NCI-H510A treated with DMSO at 0.1 percent for 48 hours (cell line): ENCODE measurements around the gene GALNT10.

ENCODE experiments used
- DNase-seq: peaks from one replicate; lab custom pipeline; 2025; lab: John Stamatoyannopoulos, UW

GALNT10 gene

DNA sequence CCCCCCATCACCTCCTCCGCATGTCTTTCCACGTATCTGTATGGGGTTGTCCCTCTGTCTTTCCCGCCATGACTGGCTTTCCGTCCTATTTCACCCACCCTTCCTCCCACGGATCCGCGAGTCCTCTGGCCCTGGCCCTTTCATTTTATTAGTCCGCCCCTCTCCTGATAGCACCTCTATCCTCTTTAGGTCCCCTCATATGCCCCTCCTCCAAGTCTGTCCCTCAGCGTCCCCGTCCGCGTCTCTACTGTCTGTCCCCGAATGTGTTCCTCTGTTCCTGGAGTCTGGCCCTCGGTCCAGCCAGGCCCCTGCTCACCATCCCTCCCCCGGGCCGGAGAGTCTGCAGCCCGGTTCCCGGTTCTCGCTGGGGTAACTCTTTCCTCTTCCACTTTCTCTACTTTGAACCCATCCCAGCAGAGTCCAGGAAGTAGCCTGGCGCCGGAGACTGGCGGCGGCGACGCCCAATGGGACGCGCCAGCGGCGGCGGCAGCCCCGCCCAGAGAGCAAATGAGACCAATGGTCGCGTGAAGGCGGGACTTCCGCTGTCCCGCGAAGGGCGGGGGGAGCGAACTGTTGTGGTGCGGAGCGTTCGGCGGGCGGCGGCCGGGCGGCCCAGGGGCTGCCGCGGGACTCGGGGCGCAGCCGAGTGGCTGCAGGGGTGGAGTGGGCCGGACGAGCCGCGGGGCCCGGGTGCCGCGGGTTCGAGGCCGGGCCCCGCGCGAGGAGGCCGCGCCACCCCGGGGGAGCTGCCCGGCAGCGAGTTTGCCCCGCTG is 255.1 kb downstream of the GALNT10 start, which contains the start of gene SAP30L:
TSS of gene SAP30L (plus strand) at position 576 of the 773 bp plus-strand sequence. CDS start 608 bp downstream, outside the sequence.
- peak; percentile 82 for DNase-seq

DNA sequence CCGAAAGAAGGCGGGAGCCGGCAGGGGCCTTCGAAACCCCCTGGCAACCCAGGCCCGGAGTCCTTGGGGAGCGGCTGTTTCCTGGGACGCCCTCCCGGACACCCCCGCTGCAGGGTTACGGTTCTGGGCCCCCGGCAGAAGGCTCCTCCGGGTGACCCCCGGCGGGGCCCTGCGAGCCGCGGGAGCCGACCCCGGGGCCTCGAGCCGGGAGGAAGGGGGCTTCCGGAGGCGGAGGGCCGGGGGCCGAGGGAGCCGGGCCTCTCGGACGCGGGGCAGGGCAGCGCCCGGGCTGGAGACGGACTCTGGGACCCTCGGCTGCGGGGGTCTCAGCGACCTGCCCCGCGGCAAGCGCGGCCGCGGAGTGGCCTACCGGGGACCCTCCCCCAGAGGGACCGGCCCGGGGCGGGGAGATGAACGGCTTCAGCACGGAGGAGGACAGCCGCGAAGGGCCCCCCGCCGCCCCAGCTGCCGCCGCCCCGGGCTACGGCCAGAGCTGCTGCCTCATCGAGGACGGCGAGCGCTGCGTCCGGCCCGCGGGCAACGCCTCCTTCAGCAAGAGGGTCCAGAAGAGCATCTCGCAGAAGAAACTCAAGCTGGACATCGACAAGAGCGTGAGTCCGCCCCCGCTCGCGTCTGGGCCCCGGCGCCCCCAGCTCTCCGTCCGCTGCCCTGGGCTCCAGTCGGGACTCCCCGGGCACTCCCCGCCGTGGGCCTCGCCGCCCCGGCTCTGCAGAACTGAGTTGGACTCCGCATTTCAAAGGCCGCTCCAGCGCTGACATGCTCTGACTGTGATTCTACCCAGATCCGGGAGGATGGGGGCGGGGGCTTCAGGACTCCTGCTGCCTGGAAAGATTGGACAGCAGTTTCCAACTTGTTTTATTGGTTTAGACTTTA is 255.9 kb downstream of the GALNT10 start:
- peak; percentile 3 for DNase-seq

DNA sequence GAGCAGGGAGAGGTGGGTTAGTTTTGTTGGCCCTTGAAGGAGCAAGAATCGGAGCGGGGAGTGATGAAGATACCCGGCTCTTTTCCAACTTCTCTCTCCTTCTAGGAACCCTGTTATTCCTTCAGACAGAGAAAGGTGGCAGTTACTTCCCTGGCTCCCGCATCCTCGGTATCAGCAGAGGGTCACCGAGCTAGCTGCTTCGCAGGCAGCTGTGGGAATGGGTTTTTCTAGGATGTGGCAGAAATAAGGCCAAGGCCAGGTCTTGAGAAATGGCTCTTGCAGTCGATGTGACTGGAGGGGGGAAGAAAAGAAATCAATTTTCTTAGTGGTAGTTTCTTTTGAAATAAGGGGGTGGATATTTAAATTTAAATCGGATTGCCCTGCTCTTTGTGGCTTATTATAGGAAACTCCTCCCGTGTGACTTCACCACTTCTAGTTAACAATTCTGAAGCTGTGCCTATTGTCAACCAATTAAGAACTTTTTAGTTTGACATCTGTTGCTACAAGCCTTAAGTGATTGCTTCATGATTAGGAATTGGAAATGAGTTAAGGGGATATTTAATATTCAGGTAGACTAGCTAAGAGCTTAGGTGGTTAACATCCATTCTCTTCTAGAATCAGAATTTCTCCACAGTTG is 256.7 kb downstream of the GALNT10 start:
- DNase-seq, result no peak

DNA sequence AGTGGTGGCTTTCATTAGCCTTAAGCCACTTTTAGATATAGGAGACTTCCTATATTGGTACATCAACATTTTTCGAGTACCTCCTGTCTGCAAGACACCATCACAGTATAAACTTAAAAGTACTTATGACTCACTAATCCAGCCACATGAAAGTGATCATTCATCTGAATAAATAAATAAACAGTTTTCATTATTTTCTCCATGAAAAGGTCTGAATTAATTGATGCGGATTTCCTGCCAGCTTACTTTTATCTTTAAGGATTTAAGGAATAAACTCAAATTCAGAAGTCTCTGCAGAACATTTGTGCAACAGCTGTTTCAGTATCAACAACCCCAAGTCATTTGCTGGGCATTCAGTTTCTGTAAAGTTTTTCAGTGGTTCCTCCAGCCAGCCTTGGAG is 259.3 kb downstream of the GALNT10 start:
- DNase-seq, result no peak

DNA sequence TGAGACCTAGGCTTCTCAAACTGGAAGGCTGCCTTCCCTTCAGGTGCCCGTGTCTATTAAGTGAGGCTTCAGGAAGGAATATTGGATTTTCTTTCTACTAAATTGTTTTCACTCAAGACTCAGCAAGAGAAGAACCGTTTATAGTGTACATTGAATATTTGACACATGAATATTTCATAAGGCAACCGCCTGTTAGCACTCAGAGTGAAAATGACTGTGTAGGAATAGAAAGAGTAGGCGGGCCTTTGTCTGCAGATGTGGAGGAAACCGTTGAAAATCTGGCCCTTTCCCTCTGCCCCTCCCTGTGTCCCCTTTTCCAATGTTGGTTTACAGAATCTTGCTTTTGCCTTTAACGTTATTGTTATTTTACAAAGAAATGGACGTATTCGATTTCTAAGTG is 261.4 kb downstream of the GALNT10 start:
- DNase-seq, result no peak

DNA sequence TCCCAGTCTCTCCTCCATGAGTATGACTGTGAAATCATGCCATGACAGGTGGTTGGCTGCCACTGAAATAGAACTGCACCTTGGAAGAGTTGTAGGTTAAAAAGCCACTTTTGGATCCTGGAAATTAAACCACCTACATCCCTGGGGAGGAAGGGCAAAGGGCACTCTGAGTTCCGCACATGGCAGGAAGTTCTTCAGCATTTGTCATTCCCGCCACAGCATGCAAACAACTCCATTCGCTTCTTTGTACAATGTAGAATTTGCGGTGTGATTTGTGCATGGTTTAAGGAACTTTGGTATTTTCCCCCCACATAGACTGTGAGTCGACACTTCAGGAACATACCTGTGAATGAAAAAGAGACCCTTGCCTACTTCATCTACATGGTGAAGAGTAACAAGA is 265.1 kb downstream of the GALNT10 start:
- no peak for DNase-seq

DNA sequence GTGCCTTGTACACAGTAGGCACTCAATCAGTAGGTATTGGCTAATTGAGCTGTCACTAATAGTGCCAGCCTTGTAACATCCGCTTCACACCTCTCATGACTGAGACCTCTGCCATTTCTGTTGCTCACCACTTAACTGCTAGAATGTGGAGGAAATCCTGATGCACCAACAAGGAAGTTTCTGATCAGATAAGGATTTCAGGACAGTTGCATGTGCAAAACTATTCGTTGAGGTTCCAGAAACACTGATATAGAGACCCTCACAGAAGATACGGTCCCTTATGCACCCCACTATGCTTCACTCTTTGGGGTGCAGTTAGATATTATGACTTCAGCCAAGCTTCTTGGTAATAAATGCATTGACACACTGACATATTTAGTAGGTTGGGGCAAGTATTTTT is 266.0 kb downstream of the GALNT10 start:
- no peak for DNase-seq

DNA sequence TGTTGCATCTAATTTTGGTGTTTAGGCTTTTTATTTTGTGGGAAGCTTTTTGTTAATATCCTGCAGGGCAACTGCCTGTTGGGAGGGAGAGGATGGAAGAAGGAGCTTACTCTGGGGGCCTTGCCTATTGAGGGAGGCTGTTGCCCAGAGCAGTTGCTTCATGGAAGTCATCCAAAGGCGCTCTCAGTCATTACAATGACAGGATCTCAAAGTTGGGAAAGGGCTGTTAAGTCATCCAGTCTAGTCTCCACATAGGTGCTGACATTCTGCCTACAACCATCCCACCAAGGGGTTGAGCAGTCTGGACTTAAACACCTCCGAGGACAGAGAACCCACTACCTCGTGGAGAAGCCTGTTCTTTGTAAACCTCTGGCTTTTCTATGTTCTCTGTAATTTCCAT is 268.5 kb downstream of the GALNT10 start:
- no peak for DNase-seq

- no peak for DNase-seq
Measured at GRCh38 chr5:154460172-154460571, 269.6 kb downstream of the GALNT10 start.

DNA sequence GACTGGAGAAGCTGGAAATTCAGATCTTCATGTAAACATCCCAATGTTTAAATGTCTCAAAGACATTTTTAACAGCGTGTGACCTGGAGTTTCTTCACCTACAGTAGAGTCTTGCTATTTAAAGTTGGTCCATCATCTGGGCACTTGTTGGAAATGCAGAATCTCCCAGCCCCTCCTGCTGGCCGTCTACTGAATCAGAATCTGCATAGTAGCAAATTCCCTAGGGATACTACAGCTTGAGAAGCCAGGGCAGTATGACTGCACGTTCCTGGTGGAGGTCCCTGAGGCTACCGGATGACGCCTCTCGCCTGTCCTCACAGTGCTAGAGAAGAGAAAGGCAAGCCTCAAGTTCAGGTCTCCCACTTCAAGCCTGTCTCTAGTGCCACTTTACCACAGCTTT is 271.0 kb downstream of the GALNT10 start:
- DNase-seq, result no peak

GRCh38 chr5:154464438-154464837 is 273.9 kb downstream of the GALNT10 start:
- no peak for DNase-seq

- no peak for DNase-seq
Measured at GRCh38 chr5:154465169-154465568, 274.6 kb downstream of the GALNT10 start.

DNA sequence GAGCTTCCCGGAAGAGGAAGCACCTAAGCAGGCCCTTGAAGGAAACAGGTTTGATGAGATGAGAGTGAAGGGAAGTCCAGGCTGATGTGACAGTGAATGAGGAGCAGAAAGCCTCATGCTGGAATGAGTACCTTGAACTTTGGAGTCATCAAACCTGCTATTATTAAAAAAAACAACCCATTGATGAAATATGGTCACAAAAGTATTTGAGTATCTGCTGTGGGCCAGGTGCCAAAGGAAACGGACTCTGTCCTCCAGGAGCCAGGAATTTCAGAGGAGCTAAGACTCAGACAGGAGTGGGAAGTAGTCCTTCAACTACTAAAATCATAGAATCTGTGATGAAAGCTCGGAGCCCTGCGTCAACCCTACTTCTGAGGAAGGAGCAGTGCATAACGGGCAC is 275.6 kb downstream of the GALNT10 start:
- DNase-seq, result no peak

DNA sequence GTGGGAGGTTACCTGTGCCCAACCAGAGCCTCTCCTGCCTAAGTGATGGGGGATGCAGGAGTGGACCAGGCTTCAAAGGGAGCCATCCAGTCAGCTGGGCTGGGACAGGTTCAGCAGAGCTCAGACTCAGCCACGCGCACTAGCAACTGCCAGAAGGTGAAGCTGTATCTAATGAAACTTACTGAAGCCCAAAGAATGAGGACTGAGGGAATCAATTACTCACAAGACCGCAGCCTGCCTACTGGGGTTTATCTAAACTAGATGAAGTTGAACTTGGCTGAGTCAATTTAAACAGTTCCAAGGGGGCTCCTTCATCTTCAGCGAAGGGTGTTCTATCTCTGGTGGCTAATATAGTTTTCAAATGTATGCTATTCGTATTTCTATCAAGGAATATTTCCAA is 276.1 kb downstream of the GALNT10 start:
- no peak for DNase-seq

- DNase-seq, result peak; percentile 16
Measured at GRCh38 chr5:154467655-154468354, 277.3 kb downstream of the GALNT10 start.

DNA sequence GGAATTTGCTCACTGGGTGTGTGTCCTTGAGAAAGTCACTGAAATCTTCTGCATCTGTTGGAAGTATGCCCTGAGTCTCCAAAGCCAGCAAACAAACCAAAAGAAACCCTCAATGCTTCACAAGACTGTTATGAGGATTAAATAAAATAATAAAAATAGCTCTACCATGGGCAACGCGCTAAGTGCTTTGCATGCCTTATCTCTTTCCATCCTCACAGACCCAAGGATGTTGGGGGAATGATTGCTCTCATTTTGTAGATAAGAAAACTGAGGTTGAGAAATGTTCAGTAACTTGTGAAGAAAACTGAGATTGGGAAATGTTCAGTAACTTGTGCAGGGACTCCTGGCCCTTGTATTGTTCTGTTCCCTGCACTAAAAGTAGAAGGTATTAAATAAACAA is 279.6 kb downstream of the GALNT10 start:
- DNase-seq, result no peak
